Upper lobe of left lung (tissue), 4 donors: ENCODE measurements around the gene MIX23.

Source experiments
- POLR2A ChIP-seq, 4 donors: fragments of 450-650 bp; IDR thresholded peaks; one replicate each; pipeline ENCODE4 v1.5.1; 2016 to 2017; ENCODE audit warnings: antibody characterized with exemption in 4 of 4, mild to moderate bottlenecking in 2 of 4
- POLR2AphosphoS5 ChIP-seq, 2 donors: sonication (generic); formaldehyde crosslinking; IDR thresholded peaks; one replicate each; pipeline ENCODE4 v1.5.1; 2017; ENCODE audit warnings: antibody characterized with exemption in 2 of 2
- TF ChIP-seq, protein P1 (sequence below), 6 experiments: fragments of 450-650 bp in 4 of 6; fragments of 200-600 bp in 2 of 6; sonication (generic) in 2 of 6; IDR thresholded peaks; one replicate each; pipeline ENCODE4 v1.5.1; 2016 to 2019; ENCODE audit warnings: antibody characterized with exemption in 6 of 6

- no peak for TF ChIP-seq POLR2A (IDR thresholded peaks at IDR 0.05)
- TF ChIP-seq, protein P1, sequence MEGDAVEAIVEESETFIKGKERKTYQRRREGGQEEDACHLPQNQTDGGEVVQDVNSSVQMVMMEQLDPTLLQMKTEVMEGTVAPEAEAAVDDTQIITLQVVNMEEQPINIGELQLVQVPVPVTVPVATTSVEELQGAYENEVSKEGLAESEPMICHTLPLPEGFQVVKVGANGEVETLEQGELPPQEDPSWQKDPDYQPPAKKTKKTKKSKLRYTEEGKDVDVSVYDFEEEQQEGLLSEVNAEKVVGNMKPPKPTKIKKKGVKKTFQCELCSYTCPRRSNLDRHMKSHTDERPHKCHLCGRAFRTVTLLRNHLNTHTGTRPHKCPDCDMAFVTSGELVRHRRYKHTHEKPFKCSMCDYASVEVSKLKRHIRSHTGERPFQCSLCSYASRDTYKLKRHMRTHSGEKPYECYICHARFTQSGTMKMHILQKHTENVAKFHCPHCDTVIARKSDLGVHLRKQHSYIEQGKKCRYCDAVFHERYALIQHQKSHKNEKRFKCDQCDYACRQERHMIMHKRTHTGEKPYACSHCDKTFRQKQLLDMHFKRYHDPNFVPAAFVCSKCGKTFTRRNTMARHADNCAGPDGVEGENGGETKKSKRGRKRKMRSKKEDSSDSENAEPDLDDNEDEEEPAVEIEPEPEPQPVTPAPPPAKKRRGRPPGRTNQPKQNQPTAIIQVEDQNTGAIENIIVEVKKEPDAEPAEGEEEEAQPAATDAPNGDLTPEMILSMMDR (IDR thresholded peaks at IDR 0.05) = no peak
- TF ChIP-seq POLR2AphosphoS5 (IDR thresholded peaks at IDR 0.05) = no peak
Measured at GRCh38 chr3:122421836-122422235, 38.8 kb upstream of the MIX23 start.
